ENCODE measurements around the gene CDH23. TPM values are rescaled to one million over a fixed set of nuclear protein-coding genes. Genes with fewer than 3 reads are reported as not detected.
A peak's percentile ranks its signal among the peaks of the same experiment; 100 is the strongest.

Gene CDH23
- total and polyA plus RNA-seq, 9 of the 15 experiments (the other 6 are each of a cell fraction or from before 2014, with no cell fraction given) = 0.18 to 1.2 (median 0.47) TPM

DNA sequence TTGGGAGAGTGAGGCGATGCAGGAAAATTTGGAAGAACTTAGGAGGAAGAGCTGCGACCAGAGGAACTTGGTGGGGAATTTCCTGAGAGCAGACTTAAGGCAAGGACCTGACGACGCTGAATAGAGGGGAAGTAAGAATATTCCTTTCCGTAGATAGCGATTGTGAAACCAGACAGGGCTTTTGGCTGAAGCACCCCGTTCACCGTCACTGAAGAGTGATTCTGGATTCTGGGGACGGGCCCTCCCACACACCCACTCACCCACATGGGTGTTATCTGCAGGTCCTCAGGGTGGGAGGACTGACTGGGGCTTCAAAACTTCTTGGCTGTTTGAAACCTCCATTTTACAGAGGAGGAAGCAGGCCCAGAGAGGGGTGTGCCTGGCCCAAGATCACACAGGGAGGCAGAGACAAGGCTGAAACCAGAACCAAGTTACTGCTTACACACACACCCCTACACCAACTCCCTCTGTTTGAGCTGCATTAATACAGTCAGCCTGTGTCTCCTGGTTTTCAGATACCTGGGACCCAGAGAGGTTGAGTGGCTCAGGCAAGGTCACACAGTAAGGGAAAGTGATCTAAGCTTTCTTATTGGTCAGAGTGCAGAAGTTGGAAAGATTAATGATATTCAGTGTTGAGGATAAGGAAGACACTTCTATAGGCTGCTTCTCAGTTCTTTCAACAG is 37.2 kb upstream of the CDH23 start (continued):
- TF ChIP-seq, protein P1, sequence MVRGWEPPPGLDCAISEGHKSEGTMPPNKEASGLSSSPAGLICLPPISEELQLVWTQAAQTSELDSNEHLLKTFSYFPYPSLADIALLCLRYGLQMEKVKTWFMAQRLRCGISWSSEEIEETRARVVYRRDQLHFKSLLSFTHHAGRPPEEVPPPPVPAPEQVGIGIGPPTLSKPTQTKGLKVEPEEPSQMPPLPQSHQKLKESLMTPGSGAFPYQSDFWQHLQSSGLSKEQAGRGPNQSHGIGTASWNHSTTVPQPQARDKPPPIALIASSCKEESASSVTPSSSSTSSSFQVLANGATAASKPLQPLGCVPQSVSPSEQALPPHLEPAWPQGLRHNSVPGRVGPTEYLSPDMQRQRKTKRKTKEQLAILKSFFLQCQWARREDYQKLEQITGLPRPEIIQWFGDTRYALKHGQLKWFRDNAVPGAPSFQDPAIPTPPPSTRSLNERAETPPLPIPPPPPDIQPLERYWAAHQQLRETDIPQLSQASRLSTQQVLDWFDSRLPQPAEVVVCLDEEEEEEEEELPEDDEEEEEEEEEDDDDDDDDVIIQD (CRISPR knock-in tag; IDR thresholded peaks at IDR 0.05) = no peak
- TF ChIP-seq KLF1 (tag; IDR thresholded peaks at IDR 0.05) (no peak), PCBP2 (IDR thresholded peaks at IDR 0.05; ENCODE audit: low read depth, low read length, poor library complexity, severe bottlenecking) (no peak), MBD2 (IDR thresholded peaks at IDR 0.05; ENCODE audit: borderline replicate concordance, low read depth) (no peak), RCOR1 (IDR thresholded peaks at IDR 0.05; ENCODE audit: borderline replicate concordance in 1 of 2, low read depth in 2 of 2, low read length in 2 of 2) (peak in 1 of 2 experiments; percentile 84; a peak in 2 of 4 replicates), ZNF224 (CRISPR knock-in tag; IDR thresholded peaks at IDR 0.05) (no peak), KLF13 (tag; IDR thresholded peaks at IDR 0.05; ENCODE audit: borderline replicate concordance, low read depth) (peak; percentile 79; the same call in 1 of the 2 replicates), MYNN (IDR thresholded peaks at IDR 0.05) (0 out of 2 replicates have a peak, but pooled peaks have one; percentile 35), MYNN (CRISPR knock-in tag; IDR thresholded peaks at IDR 0.05) (no peak), MTF1 (CRISPR knock-in tag; IDR thresholded peaks at IDR 0.05; ENCODE audit: borderline replicate concordance) (no peak), ETS2 (tag; IDR thresholded peaks at IDR 0.05; ENCODE audit: borderline replicate concordance, poor library complexity, severe bottlenecking) (no peak)
- TF ChIP-seq, protein P2, sequence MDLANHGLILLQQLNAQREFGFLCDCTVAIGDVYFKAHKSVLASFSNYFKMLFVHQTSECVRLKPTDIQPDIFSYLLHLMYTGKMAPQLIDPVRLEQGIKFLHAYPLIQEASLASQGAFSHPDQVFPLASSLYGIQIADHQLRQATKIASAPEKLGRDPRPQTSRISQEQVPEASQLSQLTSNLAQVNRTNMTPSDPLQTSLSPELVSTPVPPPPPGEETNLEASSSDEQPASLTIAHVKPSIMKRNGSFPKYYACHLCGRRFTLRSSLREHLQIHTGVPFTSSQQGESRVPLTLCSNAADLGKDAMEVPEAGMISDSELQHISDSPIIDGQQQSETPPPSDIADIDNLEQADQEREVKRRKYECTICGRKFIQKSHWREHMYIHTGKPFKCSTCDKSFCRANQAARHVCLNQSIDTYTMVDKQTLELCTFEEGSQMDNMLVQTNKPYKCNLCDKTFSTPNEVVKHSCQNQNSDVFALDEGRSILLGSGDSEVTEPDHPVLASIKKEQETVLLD (IDR thresholded peaks at IDR 0.05) = peak; percentile 37; the same call in 1 of the 2 replicates
- TF ChIP-seq, protein P3, sequence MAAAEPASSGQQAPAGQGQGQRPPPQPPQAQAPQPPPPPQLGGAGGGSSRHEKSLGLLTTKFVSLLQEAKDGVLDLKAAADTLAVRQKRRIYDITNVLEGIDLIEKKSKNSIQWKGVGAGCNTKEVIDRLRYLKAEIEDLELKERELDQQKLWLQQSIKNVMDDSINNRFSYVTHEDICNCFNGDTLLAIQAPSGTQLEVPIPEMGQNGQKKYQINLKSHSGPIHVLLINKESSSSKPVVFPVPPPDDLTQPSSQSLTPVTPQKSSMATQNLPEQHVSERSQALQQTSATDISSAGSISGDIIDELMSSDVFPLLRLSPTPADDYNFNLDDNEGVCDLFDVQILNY (CRISPR knock-in tag; IDR thresholded peaks at IDR 0.05) = no peak
- TF ChIP-seq, protein P4, sequence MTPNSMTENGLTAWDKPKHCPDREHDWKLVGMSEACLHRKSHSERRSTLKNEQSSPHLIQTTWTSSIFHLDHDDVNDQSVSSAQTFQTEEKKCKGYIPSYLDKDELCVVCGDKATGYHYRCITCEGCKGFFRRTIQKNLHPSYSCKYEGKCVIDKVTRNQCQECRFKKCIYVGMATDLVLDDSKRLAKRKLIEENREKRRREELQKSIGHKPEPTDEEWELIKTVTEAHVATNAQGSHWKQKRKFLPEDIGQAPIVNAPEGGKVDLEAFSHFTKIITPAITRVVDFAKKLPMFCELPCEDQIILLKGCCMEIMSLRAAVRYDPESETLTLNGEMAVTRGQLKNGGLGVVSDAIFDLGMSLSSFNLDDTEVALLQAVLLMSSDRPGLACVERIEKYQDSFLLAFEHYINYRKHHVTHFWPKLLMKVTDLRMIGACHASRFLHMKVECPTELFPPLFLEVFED (CRISPR knock-in tag; conservative IDR thresholded peaks at IDR 0.05) = no peak
- TF ChIP-seq, protein P5, sequence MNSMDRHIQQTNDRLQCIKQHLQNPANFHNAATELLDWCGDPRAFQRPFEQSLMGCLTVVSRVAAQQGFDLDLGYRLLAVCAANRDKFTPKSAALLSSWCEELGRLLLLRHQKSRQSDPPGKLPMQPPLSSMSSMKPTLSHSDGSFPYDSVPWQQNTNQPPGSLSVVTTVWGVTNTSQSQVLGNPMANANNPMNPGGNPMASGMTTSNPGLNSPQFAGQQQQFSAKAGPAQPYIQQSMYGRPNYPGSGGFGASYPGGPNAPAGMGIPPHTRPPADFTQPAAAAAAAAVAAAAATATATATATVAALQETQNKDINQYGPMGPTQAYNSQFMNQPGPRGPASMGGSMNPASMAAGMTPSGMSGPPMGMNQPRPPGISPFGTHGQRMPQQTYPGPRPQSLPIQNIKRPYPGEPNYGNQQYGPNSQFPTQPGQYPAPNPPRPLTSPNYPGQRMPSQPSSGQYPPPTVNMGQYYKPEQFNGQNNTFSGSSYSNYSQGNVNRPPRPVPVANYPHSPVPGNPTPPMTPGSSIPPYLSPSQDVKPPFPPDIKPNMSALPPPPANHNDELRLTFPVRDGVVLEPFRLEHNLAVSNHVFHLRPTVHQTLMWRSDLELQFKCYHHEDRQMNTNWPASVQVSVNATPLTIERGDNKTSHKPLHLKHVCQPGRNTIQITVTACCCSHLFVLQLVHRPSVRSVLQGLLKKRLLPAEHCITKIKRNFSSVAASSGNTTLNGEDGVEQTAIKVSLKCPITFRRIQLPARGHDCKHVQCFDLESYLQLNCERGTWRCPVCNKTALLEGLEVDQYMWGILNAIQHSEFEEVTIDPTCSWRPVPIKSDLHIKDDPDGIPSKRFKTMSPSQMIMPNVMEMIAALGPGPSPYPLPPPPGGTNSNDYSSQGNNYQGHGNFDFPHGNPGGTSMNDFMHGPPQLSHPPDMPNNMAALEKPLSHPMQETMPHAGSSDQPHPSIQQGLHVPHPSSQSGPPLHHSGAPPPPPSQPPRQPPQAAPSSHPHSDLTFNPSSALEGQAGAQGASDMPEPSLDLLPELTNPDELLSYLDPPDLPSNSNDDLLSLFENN (IDR thresholded peaks at IDR 0.05; ENCODE audit: low read depth in 2 of 2, low read length in 2 of 2) = 0 out of 4 replicates have a peak, but pooled peaks of 1 of the 2 experiments have one; percentile 59
- TF ChIP-seq, protein P6, sequence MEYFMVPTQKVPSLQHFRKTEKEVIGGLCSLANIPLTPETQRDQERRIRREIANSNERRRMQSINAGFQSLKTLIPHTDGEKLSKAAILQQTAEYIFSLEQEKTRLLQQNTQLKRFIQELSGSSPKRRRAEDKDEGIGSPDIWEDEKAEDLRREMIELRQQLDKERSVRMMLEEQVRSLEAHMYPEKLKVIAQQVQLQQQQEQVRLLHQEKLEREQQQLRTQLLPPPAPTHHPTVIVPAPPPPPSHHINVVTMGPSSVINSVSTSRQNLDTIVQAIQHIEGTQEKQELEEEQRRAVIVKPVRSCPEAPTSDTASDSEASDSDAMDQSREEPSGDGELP (CRISPR knock-in tag; IDR thresholded peaks at IDR 0.05; ENCODE audit: borderline replicate concordance) = peak; percentile 89
